Activated CD4-positive, alpha-beta memory T cell treated with anti-CD3 and anti-CD28 coated beads for 36 hours (primary cell): Measurements from ENCODE around the gene SLC28A3. TPM values are rescaled to one million over a fixed set of nuclear protein-coding genes. Genes with fewer than 3 reads are reported as not detected.
A peak's percentile ranks its signal among the peaks of the same experiment; 100 is the strongest.

Experiments
- CTCF ChIA-PET: fragments of 350-600 bp; sonication (Branson Sonifier 250); formaldehyde crosslinking; loops from one replicate; lab custom pipeline; 2021; ENCODE audit warnings: antibody characterized with exemption, inconsistent platforms; lab: Charles Lee
- POLR2A ChIA-PET: fragments of 350-600 bp; sonication (Branson Sonifier 250); formaldehyde crosslinking; loops from one replicate; lab custom pipeline; 2021; ENCODE audit warnings: antibody characterized with exemption; lab: Charles Lee
- DNase-seq: peaks from one replicate; pipeline ENCODE4 v3.0.0-alpha.2; 2020
- H3K27ac Mint-ChIP-seq: one replicate; pipeline ENCODE4 v1.8.0; 2021; ENCODE audit warnings: mixed read lengths
- H3K27me3 Mint-ChIP-seq: one replicate; pipeline ENCODE4 v1.8.0; 2021; ENCODE audit warnings: mixed read lengths
- H3K36me3 Mint-ChIP-seq: one replicate; pipeline ENCODE4 v1.8.0; 2021; ENCODE audit warnings: mixed read lengths
- H3K4me1 Mint-ChIP-seq: one replicate; pipeline ENCODE4 v1.8.0; 2021; ENCODE audit warnings: low read depth, mixed read lengths
- H3K4me3 Mint-ChIP-seq: one replicate; pipeline ENCODE4 v1.8.0; 2021; ENCODE audit warnings: mild to moderate bottlenecking, mixed read lengths
- H3K9me3 Mint-ChIP-seq: one replicate; pipeline ENCODE4 v1.8.0; 2021; ENCODE audit warnings: mixed read lengths
- intact Hi-C: fragments of 100-400 bp; cut with micrococcal nuclease; formaldehyde crosslinking; loops from one replicate; pipeline ENCODE4 v1.15.1; 2023
- total RNA-seq, 2 experiments: library from RNA; stranded (reverse); gene quantifications; one replicate each; pipeline ENCODE4 v1.2.3, GENCODE V29; 2021

Gene SLC28A3
- total RNA-seq, 2 experiments from 2014 or later = 0.90 to 0.99 TPM

DNA sequence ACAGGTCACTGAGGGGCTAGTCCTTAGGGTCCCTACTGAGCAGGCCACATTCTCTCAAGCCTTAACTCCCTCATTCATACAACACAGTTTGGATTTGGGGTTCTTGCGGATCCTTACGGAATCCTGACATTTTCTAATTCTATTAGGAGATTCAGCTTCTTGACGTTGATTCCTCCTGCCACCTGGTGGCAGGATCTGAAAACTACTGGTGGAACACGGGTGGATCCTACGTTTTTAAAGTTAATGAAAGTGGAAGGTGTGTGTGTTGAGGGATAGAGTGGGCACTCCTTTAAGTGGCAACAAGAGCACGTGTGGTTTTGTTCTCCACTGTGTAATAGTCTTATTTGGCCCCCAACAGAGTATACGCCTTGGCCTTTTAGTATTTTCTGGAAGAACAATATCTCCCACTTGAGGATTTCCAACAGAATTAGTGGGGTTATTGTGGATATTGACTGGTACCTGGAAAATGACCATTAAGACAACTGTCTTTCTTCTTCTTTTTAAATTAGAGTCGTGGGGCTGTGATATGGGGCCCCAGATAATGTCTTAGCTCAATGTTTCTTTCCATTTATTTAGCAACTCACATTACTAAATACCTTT lies 25.2 kb downstream of the SLC28A3 start:
- Mint-ChIP-seq H3K4me3 (no peak overlapping the region), H3K27me3 (no peaks in the 10 kb centered on the region), H3K27ac (no peak overlapping the region), H3K36me3 (no peaks in the 10 kb centered on the region), H3K9me3 (no peaks in the 10 kb centered on the region), H3K4me1 (peaks cover 6% of the 10 kb centered on the region)
- ChIA-PET POLR2A (no interaction called here), CTCF (interaction anchor here (0.7 to 6.4 kb wide), 20 partner anchors 10 to 382 kb away, joined by 3 to 47 read pairs (median 4); a partner anchor contains a TSS)
- intact Hi-C loops = loop anchor here (1.0 kb wide), 4 partner anchors 19 to 394 kb away; partner anchors contain the start of gene KIF27
- DNase-seq = peak; percentile 70

GRCh38 chr9:84314306-84314705 lies 26.3 kb downstream of the SLC28A3 start:
- Mint-ChIP-seq H3K27ac (no peak overlapping the region), H3K9me3 (no peaks in the 10 kb centered on the region), H3K27me3 (no peaks in the 10 kb centered on the region), H3K36me3 (no peaks in the 10 kb centered on the region), H3K4me3 (no peak overlapping the region), H3K4me1 (peaks cover 6% of the 10 kb centered on the region)
- no peak for DNase-seq
- intact Hi-C loops = no loop called here
- CTCF ChIA-PET = interaction anchor here (0.8 to 6.4 kb wide), 7 partner anchors 19 to 377 kb away, joined by 3 to 47 read pairs (median 7); a partner anchor contains a TSS
- POLR2A ChIA-PET = no interaction called here

DNA sequence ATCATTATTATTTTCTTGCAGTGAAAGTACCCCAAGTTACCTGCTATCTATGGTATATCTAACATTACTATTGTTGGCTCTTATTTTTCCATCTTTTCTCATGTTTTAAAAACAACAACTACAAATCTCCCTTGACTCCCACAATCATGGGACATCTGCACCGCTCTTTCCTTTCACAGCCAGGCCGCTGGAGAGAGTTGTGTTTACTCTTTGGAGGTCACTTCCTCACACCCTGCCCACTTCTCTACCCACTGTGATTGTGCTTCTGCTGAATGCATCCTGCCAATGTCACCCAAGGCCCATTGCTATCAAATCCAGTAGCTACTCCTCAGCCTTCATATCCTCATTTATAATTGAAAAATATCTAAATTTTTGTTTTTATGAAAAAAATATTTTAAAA lies 29.7 kb downstream of the SLC28A3 start:
- DNase-seq = no peak
- intact Hi-C loops = no loop called here
- Mint-ChIP-seq H3K36me3 (no peaks in the 10 kb centered on the region), H3K9me3 (no peaks in the 10 kb centered on the region), H3K27me3 (no peaks in the 10 kb centered on the region), H3K4me3 (no peak overlapping the region), H3K4me1 (peaks cover 6% of the 10 kb centered on the region), H3K27ac (no peak overlapping the region)
- ChIA-PET POLR2A (no interaction called here), CTCF (interaction anchor here (1.1 to 1.6 kb wide), 2 partner anchors 50 to 374 kb away, joined by 3 to 7 read pairs; no protein-coding TSS in a partner anchor)

GRCh38 chr9:84305497-84306131 lies 34.9 kb downstream of the SLC28A3 start:
- no peak for DNase-seq
- no peaks in the 10 kb centered on the region for H3K27me3 Mint-ChIP-seq
- intact Hi-C loops = no loop called here
- peaks cover 8% of the 10 kb centered on the region for H3K4me1 Mint-ChIP-seq
- no peaks in the 10 kb centered on the region for H3K9me3 Mint-ChIP-seq
- no peaks in the 10 kb centered on the region for H3K36me3 Mint-ChIP-seq
- CTCF ChIA-PET = interaction anchor here (0.9 kb wide), 1 partner anchor 10 kb away, joined by 5 read pairs; no protein-coding TSS in a partner anchor
- H3K27ac Mint-ChIP-seq = no peak overlapping the region
- POLR2A ChIA-PET = interaction anchor here (1.0 kb wide), 1 partner anchor 9 kb away, joined by 3 read pairs; no protein-coding TSS in a partner anchor
- H3K4me3 Mint-ChIP-seq = no peak overlapping the region

- POLR2A ChIA-PET = interaction anchor here (0.7 kb wide), 1 partner anchor 8 kb away, joined by 3 read pairs; no protein-coding TSS in a partner anchor
- peaks cover 8% of the 10 kb centered on the region for H3K4me1 Mint-ChIP-seq
- H3K9me3 Mint-ChIP-seq = no peaks in the 10 kb centered on the region
- CTCF ChIA-PET = interaction anchor here (0.7 kb wide), 1 partner anchor 154 kb away, joined by 3 read pairs; no protein-coding TSS in a partner anchor
- no peaks in the 10 kb centered on the region for H3K36me3 Mint-ChIP-seq
- intact Hi-C loops = no loop called here
- no peaks in the 10 kb centered on the region for H3K27me3 Mint-ChIP-seq
- no peak overlapping the region for H3K4me3 Mint-ChIP-seq
- DNase-seq = no peak
- no peak overlapping the region for H3K27ac Mint-ChIP-seq
Observed at GRCh38 chr9:84304166-84304565, 36.4 kb downstream of the SLC28A3 start.

GRCh38 chr9:84303061-84303460 lies 37.5 kb downstream of the SLC28A3 start:
- H3K27me3 Mint-ChIP-seq = no peaks in the 10 kb centered on the region
- no peak for DNase-seq
- H3K27ac Mint-ChIP-seq = no peak overlapping the region
- intact Hi-C loops = no loop called here
- H3K4me3 Mint-ChIP-seq = no peak overlapping the region
- no peaks in the 10 kb centered on the region for H3K9me3 Mint-ChIP-seq
- ChIA-PET POLR2A (no interaction called here), CTCF (no interaction called here)
- H3K4me1 Mint-ChIP-seq = peaks cover 8% of the 10 kb centered on the region
- no peaks in the 10 kb centered on the region for H3K36me3 Mint-ChIP-seq

- H3K4me1 Mint-ChIP-seq = peaks cover 19% of the 10 kb centered on the region
- ChIA-PET POLR2A (no interaction called here), CTCF (interaction anchor here (1.0 to 2.4 kb wide), 2 partner anchors 14 to 41 kb away, joined by 4 to 7 read pairs; no protein-coding TSS in a partner anchor)
- no peaks in the 10 kb centered on the region for H3K36me3 Mint-ChIP-seq
- H3K27ac Mint-ChIP-seq = no peak overlapping the region
- DNase-seq = no peak
- no peaks in the 10 kb centered on the region for H3K9me3 Mint-ChIP-seq
- no peaks in the 10 kb centered on the region for H3K27me3 Mint-ChIP-seq
- no peak overlapping the region for H3K4me3 Mint-ChIP-seq
- intact Hi-C loops = no loop called here
Observed at GRCh38 chr9:84301851-84302250, 38.7 kb downstream of the SLC28A3 start.

GRCh38 chr9:84300271-84300670 lies 40.3 kb downstream of the SLC28A3 start:
- DNase-seq = no peak
- ChIA-PET POLR2A (no interaction called here), CTCF (interaction anchor here (1.1 to 2.4 kb wide), 2 partner anchors 15 to 39 kb away, joined by 4 to 7 read pairs; no protein-coding TSS in a partner anchor)
- no peak overlapping the region for H3K27ac Mint-ChIP-seq
- no peaks in the 10 kb centered on the region for H3K27me3 Mint-ChIP-seq
- H3K4me3 Mint-ChIP-seq = no peak overlapping the region
- peaks cover 34% of the 10 kb centered on the region for H3K4me1 Mint-ChIP-seq
- H3K36me3 Mint-ChIP-seq = no peaks in the 10 kb centered on the region
- no peaks in the 10 kb centered on the region for H3K9me3 Mint-ChIP-seq
- intact Hi-C loops = no loop called here

GRCh38 chr9:84297162-84297821 lies 43.3 kb downstream of the SLC28A3 start:
- peak overlapping the region; percentile 48 for H3K27ac Mint-ChIP-seq
- intact Hi-C loops = loop anchor here (5.0 to 10.0 kb wide), 4 partner anchors 340 to 1448 kb away; partner anchors contain the start of genes AGTPBP1 and IDNK
- H3K9me3 Mint-ChIP-seq = no peaks in the 10 kb centered on the region
- H3K4me3 Mint-ChIP-seq = no peak overlapping the region
- ChIA-PET CTCF (interaction anchor here (1.7 to 7.2 kb wide), 4 partner anchors 19 to 317 kb away, joined by 5 to 47 read pairs (median 11); partner anchors contain the start of genes HNRNPK and RMI1), POLR2A (interaction anchor here (2.1 kb wide), 1 partner anchor 317 kb away, joined by 22 read pairs; the partner anchor contains the start of genes HNRNPK and RMI1)
- DNase-seq = no peak
- peaks cover 62% of the 10 kb centered on the region for H3K4me1 Mint-ChIP-seq
- no peaks in the 10 kb centered on the region for H3K27me3 Mint-ChIP-seq
- H3K36me3 Mint-ChIP-seq = no peaks in the 10 kb centered on the region

GRCh38 chr9:84296146-84296843 lies 44.3 kb downstream of the SLC28A3 start:
- DNase-seq = peak; percentile 78
- intact Hi-C loops = loop anchor here (1.0 to 10.0 kb wide), 10 partner anchors 19 to 1449 kb away; partner anchors contain the start of genes AGTPBP1, HNRNPK, IDNK and RMI1
- H3K9me3 Mint-ChIP-seq = no peaks in the 10 kb centered on the region
- H3K27me3 Mint-ChIP-seq = no peaks in the 10 kb centered on the region
- peak overlapping the region; percentile 49 for H3K4me3 Mint-ChIP-seq
- no peaks in the 10 kb centered on the region for H3K36me3 Mint-ChIP-seq
- peak overlapping the region; percentile 98 for H3K27ac Mint-ChIP-seq
- H3K4me1 Mint-ChIP-seq = peaks cover 58% of the 10 kb centered on the region
- ChIA-PET POLR2A (interaction anchor here (0.6 to 2.1 kb wide), 5 partner anchors 8 to 588 kb away, joined by 3 to 22 read pairs (median 3); partner anchors contain the start of genes HNRNPK, RMI1 and UBQLN1), CTCF (interaction anchor here (0.7 to 7.2 kb wide), 6 partner anchors 20 to 359 kb away, joined by 3 to 47 read pairs (median 6); partner anchors contain the start of genes HNRNPK and RMI1)
